NOMO-1 (cell line): Measurements from ENCODE around the gene HEPACAM2.

Experiments
- DNase-seq, 2 experiments: peaks; one replicate each; lab custom pipeline; 2025; ENCODE audit not compliant: unreplicated experiment in 2 of 2; lab: John Stamatoyannopoulos, UW

Gene HEPACAM2

GRCh38 chr7:93226310-93226709 is at the start of gene HEPACAM2:
HEPACAM2 (minus strand) TSS chr7:93226469.
- DNase-seq, result no peak

GRCh38 chr7:93265220-93265619 is 39.0 kb upstream of the HEPACAM2 start:
- no peak for DNase-seq

- no peak for DNase-seq
Observed at GRCh38 chr7:93262535-93262934, 36.3 kb upstream of the HEPACAM2 start.

GRCh38 chr7:93258661-93259060 is 32.4 kb upstream of the HEPACAM2 start:
- no peak for DNase-seq

GRCh38 chr7:93249491-93250148 is 23.4 kb upstream of the HEPACAM2 start:
- no peak for DNase-seq

GRCh38 chr7:93245525-93246432 is 19.5 kb upstream of the HEPACAM2 start:
- peak; percentile 43 to 77 for DNase-seq

GRCh38 chr7:93242106-93242505 is 15.8 kb upstream of the HEPACAM2 start:
- no peak for DNase-seq

- no peak for DNase-seq
Observed at GRCh38 chr7:93239824-93240223, 13.6 kb upstream of the HEPACAM2 start.

GRCh38 chr7:93238748-93239147 is 12.5 kb upstream of the HEPACAM2 start:
- no peak for DNase-seq

GRCh38 chr7:93238131-93238530 is 11.9 kb upstream of the HEPACAM2 start:
- no peak for DNase-seq

- DNase-seq, result no peak
Observed at GRCh38 chr7:93235541-93235940, 9.3 kb upstream of the HEPACAM2 start.

- DNase-seq, result peak in 1 of 2 experiments; percentile 59
Observed at GRCh38 chr7:93232673-93233018, 6.4 kb upstream of the HEPACAM2 start.

GRCh38 chr7:93231799-93232672 is 5.8 kb upstream of the HEPACAM2 start, which contains the start of gene VPS50:
VPS50 (plus strand) TSS chr7:93232366; CDS start chr7:93232468, 102 bp downstream.
- peak; percentile 100 for DNase-seq

- DNase-seq, result peak; percentile 75 to 95
Observed at GRCh38 chr7:93231259-93231658, 5.0 kb upstream of the HEPACAM2 start.

- DNase-seq, result peak; percentile 44 to 98
Observed at GRCh38 chr7:93228302-93228701, 2.0 kb upstream of the HEPACAM2 start.

- no peak for DNase-seq
Observed at GRCh38 chr7:93219868-93220267, 6.4 kb downstream of the HEPACAM2 start.

- peak in 1 of 2 experiments; percentile 61 for DNase-seq
Observed at GRCh38 chr7:93218997-93219827, 7.1 kb downstream of the HEPACAM2 start.

- no peak for DNase-seq
Observed at GRCh38 chr7:93212881-93213280, 13.4 kb downstream of the HEPACAM2 start.

GRCh38 chr7:93211228-93211818 is 14.9 kb downstream of the HEPACAM2 start:
- no peak for DNase-seq

- DNase-seq, result no peak
Observed at GRCh38 chr7:93205046-93205445, 21.2 kb downstream of the HEPACAM2 start.
